Mucosa of rectum (tissue), 2 donors: ENCODE measurements around the gene ITPKA.

Source experiments
- H3K27ac ChIP-seq, 2 donors: one replicate each; pipeline ENCODE4 v1.7.0; 2013; ENCODE audit warnings: inconsistent platforms in 2 of 2, low read depth in 2 of 2, low read length in 2 of 2
- H3K27me3 ChIP-seq, 2 donors: one replicate each; pipeline ENCODE4 v1.7.0; 2013; ENCODE audit warnings: low read length in 2 of 2; ENCODE audit not compliant: control insufficient read depth in 2 of 2, insufficient read depth in 2 of 2
- H3K36me3 ChIP-seq, 2 donors: one replicate each; pipeline ENCODE4 v1.7.0; 2013; ENCODE audit warnings: low read length in 2 of 2; ENCODE audit not compliant: control insufficient read depth in 2 of 2, insufficient read depth in 2 of 2
- H3K4me1 ChIP-seq, 2 donors: one replicate each; pipeline ENCODE4 v1.7.0; 2013; ENCODE audit warnings: low read length in 2 of 2, mild to moderate bottlenecking in 1 of 2; ENCODE audit not compliant: control insufficient read depth in 2 of 2, insufficient read depth in 2 of 2
- H3K4me3 ChIP-seq, 2 donors: one replicate each; pipeline ENCODE4 v1.7.0; 2013; ENCODE audit warnings: low read length in 2 of 2
- H3K9ac ChIP-seq, 2 donors: one replicate each; pipeline ENCODE4 v1.7.0; 2013; ENCODE audit warnings: low read length in 2 of 2, low read depth in 1 of 2, mild to moderate bottlenecking in 1 of 2
- H3K9me3 ChIP-seq, 2 donors: one replicate each; pipeline ENCODE4 v1.7.0; 2013; ENCODE audit warnings: low read length in 2 of 2; ENCODE audit not compliant: control insufficient read depth in 2 of 2
- donor health status: healthy.
- donor health status: Normal muscosa, but diverticular disease.

ITPKA gene

DNA sequence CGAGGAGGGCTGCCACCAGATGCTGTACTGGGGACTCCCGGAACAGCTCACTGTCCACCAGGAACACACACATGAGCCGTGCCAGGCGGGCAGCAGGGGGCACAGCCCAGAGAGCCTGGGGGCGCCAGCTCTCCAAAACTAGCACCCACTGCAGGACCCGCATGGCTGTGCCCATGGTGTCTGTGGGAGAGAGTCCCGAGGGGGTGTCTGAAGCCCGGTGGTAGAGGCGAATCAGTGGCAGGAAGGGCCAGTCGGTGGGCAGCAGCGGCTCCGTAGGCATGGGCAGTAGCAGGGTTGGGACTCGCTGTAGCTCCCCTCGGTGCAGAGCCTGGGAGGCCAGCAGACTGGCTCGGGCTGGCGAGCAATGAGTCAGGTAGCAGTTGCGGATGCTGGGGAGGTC lies 27.0 kb downstream of the ITPKA start:
- Histone ChIP-seq H3K36me3 (peaks cover 24 to 29% of the 10 kb centered on the region in 2 donors), H3K9me3 (no peaks in the 10 kb centered on the region), H3K4me1 (no peaks in the 10 kb centered on the region), H3K4me3 (no peak overlapping the region), H3K9ac (no peak overlapping the region), H3K27ac (no peak overlapping the region), H3K27me3 (no peaks in the 10 kb centered on the region)

DNA sequence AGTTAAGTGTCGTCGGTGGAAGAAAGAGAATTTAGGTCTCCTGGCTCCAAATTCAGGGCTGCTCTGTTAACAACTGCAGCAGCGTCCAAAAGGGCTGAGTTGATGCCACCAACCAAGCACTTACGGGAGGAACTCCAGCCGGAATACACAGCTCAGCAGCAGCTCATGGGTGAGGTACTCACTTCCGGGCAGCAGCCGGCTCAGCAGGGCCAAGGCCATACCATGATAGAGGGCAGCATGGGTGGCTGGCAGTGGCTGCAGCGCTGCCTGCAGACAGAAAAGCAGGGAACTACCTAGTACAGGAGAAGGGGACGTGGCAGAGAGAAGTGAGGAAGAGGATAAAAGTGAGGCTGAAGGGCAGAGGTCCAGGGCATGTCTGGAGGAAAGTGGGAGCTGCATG lies 27.9 kb downstream of the ITPKA start:
- Histone ChIP-seq H3K9me3 (no peaks in the 10 kb centered on the region), H3K9ac (no peak overlapping the region), H3K4me1 (no peaks in the 10 kb centered on the region), H3K36me3 (peaks cover 30 to 34% of the 10 kb centered on the region in 2 donors), H3K27ac (no peak overlapping the region), H3K4me3 (no peak overlapping the region), H3K27me3 (no peaks in the 10 kb centered on the region)

DNA sequence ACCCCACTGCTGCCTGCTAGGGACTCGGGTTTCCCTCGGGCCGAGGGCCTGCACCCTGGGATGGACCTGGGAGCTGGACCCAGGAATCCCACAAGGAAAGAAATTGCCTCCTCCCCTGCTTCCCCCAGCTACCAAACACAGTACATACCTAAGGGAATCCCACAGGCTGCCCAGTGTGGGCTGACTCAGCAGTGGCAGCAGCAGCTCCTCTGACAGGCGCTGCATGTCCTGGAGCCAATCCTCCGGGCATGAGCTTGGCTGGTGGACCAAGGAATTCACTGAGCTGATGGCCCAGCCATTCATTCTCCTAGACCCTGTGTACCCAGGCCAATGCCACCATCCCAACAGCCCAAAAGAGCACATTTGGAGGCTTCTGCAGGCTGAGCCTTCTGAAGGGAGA lies 29.4 kb downstream of the ITPKA start:
- Histone ChIP-seq H3K9ac (no peak overlapping the region), H3K27ac (no peak overlapping the region), H3K4me1 (no peaks in the 10 kb centered on the region), H3K9me3 (no peaks in the 10 kb centered on the region), H3K4me3 (no peak overlapping the region), H3K27me3 (no peaks in the 10 kb centered on the region), H3K36me3 (peaks cover 33 to 40% of the 10 kb centered on the region in 2 donors)

DNA sequence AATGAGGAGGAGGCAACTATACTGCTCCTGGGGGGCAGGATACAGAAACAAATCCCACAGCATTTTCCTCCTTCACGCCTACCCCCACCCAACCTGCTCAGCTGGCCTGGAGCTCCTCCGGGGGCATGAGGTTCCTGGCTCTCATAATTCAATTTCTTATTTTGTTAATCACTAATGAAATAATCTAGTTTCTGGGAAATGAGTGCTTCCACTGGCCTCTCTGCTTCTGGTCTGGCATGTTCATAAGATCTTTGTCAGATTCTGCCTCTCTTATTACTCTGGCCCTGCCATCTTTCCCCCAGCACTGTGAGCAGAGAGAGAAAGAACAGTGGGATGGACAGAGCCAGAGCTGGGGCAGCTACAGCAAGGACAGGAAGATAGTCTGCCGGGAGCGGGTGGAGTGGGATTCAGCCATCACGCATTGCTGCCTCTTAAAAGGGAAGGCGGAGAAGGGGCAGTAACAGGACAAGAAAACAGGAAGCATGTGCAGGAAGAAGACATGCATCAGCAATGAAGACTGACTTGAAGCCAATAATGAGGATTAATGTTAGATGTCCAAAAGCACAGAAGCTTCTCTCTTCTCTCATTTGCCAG lies 36.8 kb downstream of the ITPKA start:
- H3K9ac ChIP-seq, result no peak overlapping the region
- peaks cover 49 to 67% of the 10 kb centered on the region in 2 donors for H3K36me3 ChIP-seq
- no peaks in the 10 kb centered on the region for H3K4me1 ChIP-seq
- no peak overlapping the region for H3K27ac ChIP-seq
- no peaks in the 10 kb centered on the region for H3K27me3 ChIP-seq
- no peaks in the 10 kb centered on the region for H3K9me3 ChIP-seq
- H3K4me3 ChIP-seq, result no peak overlapping the region

DNA sequence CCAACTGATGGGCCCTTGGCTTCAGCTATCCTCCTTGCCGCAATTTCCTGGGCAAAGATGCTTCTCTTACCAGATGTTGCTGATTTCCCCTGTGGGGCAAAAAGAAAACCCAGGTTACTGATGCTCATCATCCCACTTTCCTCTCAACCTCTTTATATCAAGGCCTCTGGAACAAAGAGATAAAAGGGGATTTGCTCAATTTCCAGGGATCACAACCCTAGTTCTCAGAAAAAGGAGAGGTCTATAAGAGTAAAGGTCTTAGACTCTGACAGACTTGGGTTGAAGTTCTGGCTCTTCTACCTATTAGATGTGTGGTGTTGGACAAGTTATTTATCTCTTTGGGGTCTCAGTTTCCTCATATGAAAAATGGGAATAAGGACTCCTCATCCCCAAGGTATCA lies 41.9 kb downstream of the ITPKA start:
- no peak overlapping the region for H3K4me3 ChIP-seq
- H3K9me3 ChIP-seq, result no peaks in the 10 kb centered on the region
- peaks cover 25 to 34% of the 10 kb centered on the region in 2 donors for H3K36me3 ChIP-seq
- no peak overlapping the region for H3K9ac ChIP-seq
- no peak overlapping the region for H3K27ac ChIP-seq
- no peaks in the 10 kb centered on the region for H3K27me3 ChIP-seq
- H3K4me1 ChIP-seq, result no peaks in the 10 kb centered on the region

GRCh38 chr15:41536866-41537265 lies 43.2 kb downstream of the ITPKA start:
- H3K4me3 ChIP-seq, result no peak overlapping the region
- H3K27ac ChIP-seq, result no peak overlapping the region
- no peaks in the 10 kb centered on the region for H3K4me1 ChIP-seq
- no peak overlapping the region for H3K9ac ChIP-seq
- no peaks in the 10 kb centered on the region for H3K27me3 ChIP-seq
- no peaks in the 10 kb centered on the region for H3K9me3 ChIP-seq
- peaks cover 25 to 27% of the 10 kb centered on the region in 2 donors for H3K36me3 ChIP-seq

DNA sequence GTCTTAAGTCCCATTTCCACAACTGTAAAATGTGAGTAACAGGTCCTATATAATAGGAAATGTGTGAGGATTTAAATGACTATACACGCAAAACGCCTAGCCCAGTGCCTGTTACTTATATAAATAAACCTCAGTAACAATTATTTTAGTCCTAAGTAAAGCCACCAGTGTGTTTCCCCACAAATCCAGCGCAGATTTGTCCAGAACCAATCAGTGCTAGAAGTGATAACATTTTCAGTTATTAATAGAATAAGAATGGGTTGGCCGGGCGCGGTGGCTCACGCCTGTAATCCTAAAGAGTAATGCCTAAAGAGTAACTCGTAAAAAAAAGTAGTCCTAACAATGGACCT lies 49.8 kb downstream of the ITPKA start:
- Histone ChIP-seq H3K27ac (peak overlapping the region; percentile 19 to 36), H3K9ac (peak overlapping the region; percentile 90 to 94), H3K4me1 (peaks cover 3 to 4% of the 10 kb centered on the region in 2 donors), H3K4me3 (peak overlapping the region; percentile 96 to 99), H3K27me3 (no peaks in the 10 kb centered on the region), H3K36me3 (no peaks in the 10 kb centered on the region), H3K9me3 (no peaks in the 10 kb centered on the region)

- Histone ChIP-seq H3K27me3 (no peaks in the 10 kb centered on the region), H3K9ac (no peak overlapping the region), H3K4me3 (peak overlapping the region in 1 of 2 donors; percentile 45), H3K36me3 (no peaks in the 10 kb centered on the region), H3K9me3 (no peaks in the 10 kb centered on the region), H3K4me1 (peaks cover 3 to 4% of the 10 kb centered on the region in 2 donors), H3K27ac (no peak overlapping the region)
These were observed 51.0 kb downstream of the ITPKA start for GRCh38 chr15:41544650-41545015.

GRCh38 chr15:41545218-41545617 lies 51.5 kb downstream of the ITPKA start:
- H3K36me3 ChIP-seq, result no peaks in the 10 kb centered on the region
- no peak overlapping the region for H3K27ac ChIP-seq
- no peak overlapping the region for H3K4me3 ChIP-seq
- no peaks in the 10 kb centered on the region for H3K9me3 ChIP-seq
- no peaks in the 10 kb centered on the region for H3K27me3 ChIP-seq
- H3K9ac ChIP-seq, result no peak overlapping the region
- peaks cover 3 to 4% of the 10 kb centered on the region in 2 donors for H3K4me1 ChIP-seq

GRCh38 chr15:41546851-41547786 lies 53.4 kb downstream of the ITPKA start:
- H3K27me3 ChIP-seq, result no peaks in the 10 kb centered on the region
- H3K4me3 ChIP-seq, result no peak overlapping the region
- H3K36me3 ChIP-seq, result no peaks in the 10 kb centered on the region
- H3K9me3 ChIP-seq, result no peaks in the 10 kb centered on the region
- no peak overlapping the region for H3K9ac ChIP-seq
- no peak overlapping the region for H3K27ac ChIP-seq
- H3K4me1 ChIP-seq, result peaks cover 3 to 4% of the 10 kb centered on the region in 2 donors
